HG03108 (cell line): ENCODE measurements around the gene CCDC38.

Experiments used
- ATAC-seq: cut with Tn5 transposase; IDR thresholded peaks from one replicate; pipeline ENCODE4 v1.9.1; 2021; ENCODE audit warnings: moderate library complexity; ENCODE audit not compliant: unreplicated experiment

Gene CCDC38

GRCh38 chr12:95963096-95963495, 20.7 kb upstream of the CCDC38 start:
- no peak for ATAC-seq

- no peak for ATAC-seq
Measured at GRCh38 chr12:95962222-95962621, 19.8 kb upstream of the CCDC38 start.

GRCh38 chr12:95960241-95960640, 17.8 kb upstream of the CCDC38 start:
- ATAC-seq, result no peak

GRCh38 chr12:95959107-95959506, 16.7 kb upstream of the CCDC38 start:
- no peak for ATAC-seq

GRCh38 chr12:95956557-95957145, 14.2 kb upstream of the CCDC38 start:
- no peak for ATAC-seq

- ATAC-seq, result no peak
Measured at GRCh38 chr12:95955549-95956159, 13.2 kb upstream of the CCDC38 start.

- no peak for ATAC-seq
Measured at GRCh38 chr12:95953000-95953399, 10.6 kb upstream of the CCDC38 start.

GRCh38 chr12:95951515-95951914, 9.1 kb upstream of the CCDC38 start:
- ATAC-seq, result no peak

- no peak for ATAC-seq
Measured at GRCh38 chr12:95949477-95950206, 7.2 kb upstream of the CCDC38 start.

GRCh38 chr12:95944108-95944704, 1.8 kb upstream of the CCDC38 start:
- ATAC-seq, result no peak

- ATAC-seq, result peak; percentile 57
Measured at GRCh38 chr12:95943330-95943842, 972 bp upstream of the CCDC38 start, which contains the start of gene AMDHD1. AMDHD1 (plus strand) TSS chr12:95943331; CDS start chr12:95943399, 68 bp downstream.

- no peak for ATAC-seq
Measured at GRCh38 chr12:95942101-95942523, 302 bp downstream of the CCDC38 start.

GRCh38 chr12:95940514-95940913, 1.9 kb downstream of the CCDC38 start:
- ATAC-seq, result no peak

GRCh38 chr12:95922231-95922630, 20.2 kb downstream of the CCDC38 start:
- no peak for ATAC-seq

GRCh38 chr12:95919110-95919509, 23.3 kb downstream of the CCDC38 start:
- ATAC-seq, result no peak

- ATAC-seq, result no peak
Measured at GRCh38 chr12:95918194-95918993, 24.0 kb downstream of the CCDC38 start.

- ATAC-seq, result no peak
Measured at GRCh38 chr12:95909871-95910270, 32.5 kb downstream of the CCDC38 start.

GRCh38 chr12:95908573-95908972, 33.8 kb downstream of the CCDC38 start:
- ATAC-seq, result no peak

- ATAC-seq, result no peak
Measured at GRCh38 chr12:95898081-95898480, 44.3 kb downstream of the CCDC38 start.

GRCh38 chr12:95896846-95897245, 45.6 kb downstream of the CCDC38 start:
- no peak for ATAC-seq

GRCh38 chr12:95890958-95891357, 51.5 kb downstream of the CCDC38 start:
- ATAC-seq, result no peak
